MCF 10A (cell line): Measurements from ENCODE around the gene SPSB4. TPM values are rescaled to one million over a fixed set of nuclear protein-coding genes. Genes with fewer than 3 reads are reported as not detected.

Experiments used
- BruUV-seq: library from RNA; stranded (reverse); fragments of 400-500 nt; replicated peaks from 2 replicates; lab custom pipeline; 2021; lab: Mats Ljungman, UMichigan
- CTCF ChIA-PET: fragments of 300-600 bp; sonication (Branson Sonifier 250); formaldehyde crosslinking; extraction: SDS; loops from one replicate; lab custom pipeline; 2021; ENCODE audit warnings: antibody characterized with exemption, inconsistent platforms; lab: Yijun Ruan, JAX
- POLR2A ChIA-PET: fragments of 300-600, 350-650 bp; sonication (Branson Sonifier 250); formaldehyde crosslinking; extraction: SDS; loops from one replicate; lab custom pipeline; 2020; ENCODE audit warnings: antibody characterized with exemption, inconsistent platforms; lab: Yijun Ruan, JAX
- DNase-seq: peaks from one replicate; pipeline ENCODE4 v3.0.0-alpha.2; 2018; ENCODE audit not compliant: unreplicated experiment
- H3K27ac Mint-ChIP-seq: one replicate; pipeline ENCODE4 v1.8.0; 2022; ENCODE audit warnings: mild to moderate bottlenecking, low read depth, mixed read lengths; ENCODE audit not compliant: unreplicated experiment
- H3K27me3 Mint-ChIP-seq: one replicate; pipeline ENCODE4 v1.8.0; 2022; ENCODE audit warnings: mixed read lengths; ENCODE audit not compliant: insufficient read depth, unreplicated experiment
- H3K36me3 Mint-ChIP-seq: one replicate; pipeline ENCODE4 v1.8.0; 2022; ENCODE audit warnings: mild to moderate bottlenecking, moderate library complexity, mixed read lengths; ENCODE audit not compliant: insufficient read depth, unreplicated experiment
- H3K4me1 Mint-ChIP-seq: one replicate; pipeline ENCODE4 v1.8.0; 2022; ENCODE audit warnings: mixed read lengths; ENCODE audit not compliant: insufficient read depth, unreplicated experiment
- H3K4me3 Mint-ChIP-seq: one replicate; pipeline ENCODE4 v1.8.0; 2022; ENCODE audit warnings: mild to moderate bottlenecking, moderate library complexity, mixed read lengths; ENCODE audit not compliant: unreplicated experiment
- H3K9me3 Mint-ChIP-seq: one replicate; pipeline ENCODE4 v1.8.0; 2022; ENCODE audit warnings: mixed read lengths; ENCODE audit not compliant: unreplicated experiment
- CTCF ChIP-seq: fragments of 200-600 bp; IDR thresholded peaks from one replicate; pipeline ENCODE4 v1.8.0; 2022; ENCODE audit warnings: antibody characterized with exemption, mild to moderate bottlenecking; ENCODE audit not compliant: unreplicated experiment
- intact Hi-C: fragments of 100-400 bp; cut with micrococcal nuclease; formaldehyde crosslinking; loops from 2 replicates; pipeline ENCODE4 v1.14.1; 2022
- total RNA-seq: library from RNA; stranded (reverse); gene quantifications from 2 replicates; pipeline ENCODE4 v1.2.3, GENCODE V29; 2022

The SPSB4 gene
- total RNA-seq, 1 experiment from 2014 or later, result not detected

GRCh38 chr3:141095546-141095937 is 44.4 kb downstream of the SPSB4 start:
- H3K4me3 Mint-ChIP-seq, result no peak overlapping the region
- H3K27ac Mint-ChIP-seq, result no peak overlapping the region
- peaks cover 7% of the 10 kb centered on the region for H3K27me3 Mint-ChIP-seq
- H3K9me3 Mint-ChIP-seq, result no peaks in the 10 kb centered on the region
- intact Hi-C loops, result no loop called here
- ChIA-PET CTCF (interaction anchor here (1.3 to 5.4 kb wide), 4 partner anchors 9 to 96 kb away, joined by 3 to 32 read pairs (median 5); no protein-coding TSS in a partner anchor), POLR2A (interaction anchor here (0.6 kb wide), 2 partner anchors 199 to 372 kb away, joined by 3 read pairs; no protein-coding TSS in a partner anchor)
- peaks cover 9% of the 10 kb centered on the region for H3K4me1 Mint-ChIP-seq
- no peak for DNase-seq
- no TSS peak for BruUV-seq
- H3K36me3 Mint-ChIP-seq, result no peaks in the 10 kb centered on the region
- TF ChIP-seq CTCF, result no peak

- Mint-ChIP-seq H3K9me3 (no peaks in the 10 kb centered on the region), H3K27ac (no peak overlapping the region), H3K4me3 (no peak overlapping the region), H3K4me1 (peaks cover 9% of the 10 kb centered on the region), H3K36me3 (no peaks in the 10 kb centered on the region), H3K27me3 (peaks cover under 1% of the 10 kb centered on the region)
- no TSS peak for BruUV-seq
- intact Hi-C loops, result no loop called here
- DNase-seq, result no peak
- no peak for TF ChIP-seq CTCF
- ChIA-PET POLR2A (interaction anchor here (0.5 to 0.6 kb wide), 2 partner anchors 163 to 371 kb away, joined by 3 read pairs; no protein-coding TSS in a partner anchor), CTCF (interaction anchor here (0.8 to 5.4 kb wide), 7 partner anchors 9 to 97 kb away, joined by 3 to 32 read pairs (median 5); no protein-coding TSS in a partner anchor)
Measured at GRCh38 chr3:141096164-141096563, 45.0 kb downstream of the SPSB4 start.

- Mint-ChIP-seq H3K4me3 (no peak overlapping the region), H3K27me3 (no peaks in the 10 kb centered on the region), H3K27ac (no peak overlapping the region), H3K36me3 (no peaks in the 10 kb centered on the region), H3K4me1 (peaks cover 9% of the 10 kb centered on the region), H3K9me3 (no peaks in the 10 kb centered on the region)
- POLR2A ChIA-PET, result no interaction called here
- intact Hi-C loops, result no loop called here
- no peak for TF ChIP-seq CTCF
- DNase-seq, result no peak
- CTCF ChIA-PET, result interaction anchor here (1.2 to 5.4 kb wide), 4 partner anchors 8 to 97 kb away, joined by 3 to 32 read pairs (median 8); no protein-coding TSS in a partner anchor
- BruUV-seq, result no TSS peak
Measured at GRCh38 chr3:141096981-141097380, 45.8 kb downstream of the SPSB4 start.

GRCh38 chr3:141100112-141100511 is 49.0 kb downstream of the SPSB4 start:
- Mint-ChIP-seq H3K36me3 (no peaks in the 10 kb centered on the region), H3K4me1 (no peaks in the 10 kb centered on the region), H3K27ac (no peak overlapping the region), H3K4me3 (no peak overlapping the region), H3K9me3 (no peaks in the 10 kb centered on the region), H3K27me3 (no peaks in the 10 kb centered on the region)
- no peak for DNase-seq
- TF ChIP-seq CTCF, result no peak
- ChIA-PET CTCF (interaction anchor here (0.6 to 4.2 kb wide), 4 partner anchors 9 to 202 kb away, joined by 3 to 16 read pairs (median 9); no protein-coding TSS in a partner anchor), POLR2A (no interaction called here)
- BruUV-seq, result no TSS peak
- intact Hi-C loops, result no loop called here
